ENCODE results near the gene KRTAP5-9.

DNA sequence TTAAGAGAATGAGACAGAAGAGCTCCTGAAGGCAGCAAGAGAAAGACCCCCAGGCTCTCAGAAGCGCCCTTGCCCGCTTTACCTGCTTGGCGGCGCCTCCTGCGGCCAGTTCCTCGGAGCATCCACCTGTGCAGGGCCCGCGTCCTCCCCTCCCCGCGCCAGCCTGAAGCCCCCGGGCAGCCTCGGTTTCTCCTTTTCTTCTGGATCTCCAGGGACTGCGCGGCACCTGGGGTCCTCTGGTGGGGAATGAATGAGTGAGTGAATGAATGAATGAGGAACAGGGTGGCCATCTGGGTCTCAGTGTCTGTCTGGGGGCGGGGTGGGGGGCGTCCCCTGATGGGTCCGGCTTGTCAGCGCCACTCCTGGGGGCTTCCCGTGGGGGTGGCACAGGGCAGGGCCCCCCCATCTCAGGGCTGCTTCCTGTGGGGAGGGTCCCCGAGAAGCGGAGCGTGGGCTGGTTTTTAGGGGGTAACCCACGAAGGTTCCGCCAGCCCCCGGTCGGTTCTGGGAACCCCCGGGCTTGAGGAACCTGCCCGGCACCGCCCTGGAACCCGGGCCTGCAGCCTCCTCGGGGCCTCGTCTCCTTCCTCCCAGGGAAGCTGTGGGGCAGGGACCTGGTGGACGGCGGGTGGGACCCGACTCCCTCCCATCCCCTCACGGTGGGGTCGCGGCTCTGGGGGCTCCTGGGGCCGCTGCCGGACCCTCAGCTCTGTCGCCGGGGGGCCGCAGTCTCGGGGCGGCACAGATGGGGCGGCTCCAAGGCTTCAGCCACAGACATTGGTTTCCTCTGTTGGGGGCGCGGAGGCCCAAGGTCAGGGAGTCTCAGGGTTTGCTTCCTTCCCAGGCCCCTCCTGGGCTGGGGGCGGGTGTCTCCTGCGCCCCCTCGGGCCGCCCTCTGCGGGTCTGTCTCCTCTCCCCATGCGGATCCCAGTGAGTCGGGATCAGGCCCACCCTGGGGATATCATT, 29.4 kb upstream of the KRTAP5-9 start:
- TF ChIP-seq CTCF (IDR thresholded peaks at IDR 0.05; ENCODE audit: low read depth, low read length, missing input control) (no peak), SP1 (IDR thresholded peaks at IDR 0.05) (no peak), MAX (IDR thresholded peaks at IDR 0.05) (no peak), FOXA1 (IDR thresholded peaks at IDR 0.05) (no peak), JUND (IDR thresholded peaks at IDR 0.05) (no peak), RXRA (IDR thresholded peaks at IDR 0.05) (no peak), TAF1 (conservative IDR thresholded peaks at IDR 0.05) (no peak), RAD21 (IDR thresholded peaks at IDR 0.05) (no peak), YY1 (IDR thresholded peaks at IDR 0.05) (no peak), EGR1 (IDR thresholded peaks at IDR 0.05; ENCODE audit: low read depth in 2 of 2) (no peak)
- TF ChIP-seq, protein P1, sequence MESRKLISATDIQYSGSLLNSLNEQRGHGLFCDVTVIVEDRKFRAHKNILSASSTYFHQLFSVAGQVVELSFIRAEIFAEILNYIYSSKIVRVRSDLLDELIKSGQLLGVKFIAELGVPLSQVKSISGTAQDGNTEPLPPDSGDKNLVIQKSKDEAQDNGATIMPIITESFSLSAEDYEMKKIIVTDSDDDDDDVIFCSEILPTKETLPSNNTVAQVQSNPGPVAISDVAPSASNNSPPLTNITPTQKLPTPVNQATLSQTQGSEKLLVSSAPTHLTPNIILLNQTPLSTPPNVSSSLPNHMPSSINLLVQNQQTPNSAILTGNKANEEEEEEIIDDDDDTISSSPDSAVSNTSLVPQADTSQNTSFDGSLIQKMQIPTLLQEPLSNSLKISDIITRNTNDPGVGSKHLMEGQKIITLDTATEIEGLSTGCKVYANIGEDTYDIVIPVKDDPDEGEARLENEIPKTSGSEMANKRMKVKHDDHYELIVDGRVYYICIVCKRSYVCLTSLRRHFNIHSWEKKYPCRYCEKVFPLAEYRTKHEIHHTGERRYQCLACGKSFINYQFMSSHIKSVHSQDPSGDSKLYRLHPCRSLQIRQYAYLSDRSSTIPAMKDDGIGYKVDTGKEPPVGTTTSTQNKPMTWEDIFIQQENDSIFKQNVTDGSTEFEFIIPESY (IDR thresholded peaks at IDR 0.05), result no peak
- TF ChIP-seq, protein P2, sequence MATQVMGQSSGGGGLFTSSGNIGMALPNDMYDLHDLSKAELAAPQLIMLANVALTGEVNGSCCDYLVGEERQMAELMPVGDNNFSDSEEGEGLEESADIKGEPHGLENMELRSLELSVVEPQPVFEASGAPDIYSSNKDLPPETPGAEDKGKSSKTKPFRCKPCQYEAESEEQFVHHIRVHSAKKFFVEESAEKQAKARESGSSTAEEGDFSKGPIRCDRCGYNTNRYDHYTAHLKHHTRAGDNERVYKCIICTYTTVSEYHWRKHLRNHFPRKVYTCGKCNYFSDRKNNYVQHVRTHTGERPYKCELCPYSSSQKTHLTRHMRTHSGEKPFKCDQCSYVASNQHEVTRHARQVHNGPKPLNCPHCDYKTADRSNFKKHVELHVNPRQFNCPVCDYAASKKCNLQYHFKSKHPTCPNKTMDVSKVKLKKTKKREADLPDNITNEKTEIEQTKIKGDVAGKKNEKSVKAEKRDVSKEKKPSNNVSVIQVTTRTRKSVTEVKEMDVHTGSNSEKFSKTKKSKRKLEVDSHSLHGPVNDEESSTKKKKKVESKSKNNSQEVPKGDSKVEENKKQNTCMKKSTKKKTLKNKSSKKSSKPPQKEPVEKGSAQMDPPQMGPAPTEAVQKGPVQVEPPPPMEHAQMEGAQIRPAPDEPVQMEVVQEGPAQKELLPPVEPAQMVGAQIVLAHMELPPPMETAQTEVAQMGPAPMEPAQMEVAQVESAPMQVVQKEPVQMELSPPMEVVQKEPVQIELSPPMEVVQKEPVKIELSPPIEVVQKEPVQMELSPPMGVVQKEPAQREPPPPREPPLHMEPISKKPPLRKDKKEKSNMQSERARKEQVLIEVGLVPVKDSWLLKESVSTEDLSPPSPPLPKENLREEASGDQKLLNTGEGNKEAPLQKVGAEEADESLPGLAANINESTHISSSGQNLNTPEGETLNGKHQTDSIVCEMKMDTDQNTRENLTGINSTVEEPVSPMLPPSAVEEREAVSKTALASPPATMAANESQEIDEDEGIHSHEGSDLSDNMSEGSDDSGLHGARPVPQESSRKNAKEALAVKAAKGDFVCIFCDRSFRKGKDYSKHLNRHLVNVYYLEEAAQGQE (IDR thresholded peaks at IDR 0.05), result no peak

Data from liver (tissue), 3 donors.